HG02870 (cell line): ENCODE data around the gene GLB1L2.

ENCODE experiments used
- ATAC-seq: cut with Tn5 transposase; IDR thresholded peaks from one replicate; pipeline ENCODE4 v1.9.1; 2021; ENCODE audit warnings: mild to moderate bottlenecking, moderate library complexity; ENCODE audit not compliant: unreplicated experiment

The GLB1L2 gene

DNA sequence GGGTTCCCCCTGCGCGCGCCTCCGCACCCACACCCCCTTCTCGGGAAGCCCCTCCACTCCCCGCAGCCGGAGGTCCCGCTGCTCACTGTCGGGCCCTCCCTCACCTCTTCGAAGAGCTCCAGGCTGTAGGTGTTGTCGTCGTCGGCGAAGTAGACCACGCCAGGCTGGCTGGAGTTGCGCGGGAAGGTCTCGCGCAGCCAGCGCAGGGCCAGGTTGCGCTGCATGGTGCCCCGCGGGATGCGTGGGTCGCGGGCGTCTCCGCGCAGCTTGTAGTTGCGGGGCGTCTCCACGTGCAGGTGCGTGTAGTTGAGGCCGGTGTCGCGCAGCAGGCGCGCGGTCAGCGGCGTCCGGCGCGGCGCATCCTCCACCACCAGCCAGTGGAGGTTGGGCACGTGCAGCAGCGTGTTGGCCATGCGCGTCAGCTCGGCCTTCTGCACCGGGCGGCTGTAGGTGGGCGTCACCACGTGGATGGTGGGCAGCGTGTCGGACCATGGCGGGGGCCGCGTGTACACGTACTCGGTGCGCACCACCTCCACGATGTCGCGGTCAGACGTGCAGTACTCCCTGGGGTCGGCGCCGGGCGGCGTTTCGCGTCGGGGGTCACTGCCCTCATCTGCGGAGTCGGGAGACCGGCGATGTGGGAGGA, 51.9 kb downstream of the GLB1L2 start:
- ATAC-seq = no peak

GRCh38 chr11:134384406-134384805, 52.6 kb downstream of the GLB1L2 start:
- no peak for ATAC-seq

DNA sequence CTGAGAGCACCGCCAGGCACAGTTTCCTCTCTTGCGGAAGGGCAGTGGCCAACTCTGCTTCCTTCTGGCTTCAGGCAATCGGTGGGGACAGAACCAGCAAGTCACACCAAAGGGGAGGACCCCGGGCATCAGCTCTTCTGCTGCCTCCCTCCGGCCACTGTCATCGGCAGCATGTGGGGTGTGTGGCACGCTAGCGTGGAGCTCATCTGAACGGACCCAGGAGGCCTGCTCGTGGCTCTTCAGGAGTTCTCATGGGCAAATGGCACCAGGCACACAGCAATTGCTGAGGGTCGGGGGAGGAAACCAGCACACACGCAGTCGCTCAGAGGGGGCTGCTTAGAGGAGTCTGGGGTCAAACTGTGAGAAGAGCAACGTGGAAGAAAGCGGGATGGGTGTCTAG, 53.4 kb downstream of the GLB1L2 start:
- ATAC-seq = no peak

DNA sequence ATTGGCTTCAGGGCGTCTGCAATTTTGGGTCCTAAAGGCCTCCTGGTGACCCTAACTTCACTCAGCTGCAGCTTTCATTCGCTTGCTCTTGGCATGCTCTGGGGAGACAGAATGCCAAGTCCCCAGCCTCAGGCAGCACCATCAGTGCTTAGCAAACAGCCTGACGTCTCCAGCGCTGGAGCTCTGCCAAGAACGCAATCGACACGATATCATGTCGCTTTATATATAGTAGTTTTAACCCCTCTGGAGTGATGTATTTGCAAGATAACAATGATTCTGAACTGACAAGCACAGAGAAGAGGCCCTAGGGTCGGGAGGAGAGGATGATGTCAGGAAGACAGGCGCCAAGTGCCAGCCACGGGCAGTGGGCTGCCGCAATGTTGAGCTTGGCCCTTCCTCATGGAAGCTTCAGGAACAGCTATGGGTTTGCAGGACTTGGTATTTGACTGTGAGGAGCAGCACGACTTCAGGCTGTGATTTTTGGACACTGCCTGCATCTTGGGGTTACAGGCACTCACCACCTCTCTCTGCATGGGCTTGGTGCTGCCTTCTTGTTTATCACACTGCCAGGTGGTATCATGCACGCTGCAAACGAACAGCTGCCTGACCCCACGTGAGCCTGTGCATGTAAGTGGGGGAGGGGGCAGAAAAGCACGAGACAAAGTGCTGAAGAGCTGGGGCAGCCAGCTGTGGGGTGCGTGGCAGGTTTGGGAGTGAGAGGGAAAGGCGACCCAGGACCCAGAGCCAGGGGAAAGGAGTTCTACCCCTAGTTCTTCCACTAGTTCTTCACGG, 54.2 kb downstream of the GLB1L2 start:
- no peak for ATAC-seq

- no peak for ATAC-seq
Measured at GRCh38 chr11:134386945-134387344, 55.2 kb downstream of the GLB1L2 start.

DNA sequence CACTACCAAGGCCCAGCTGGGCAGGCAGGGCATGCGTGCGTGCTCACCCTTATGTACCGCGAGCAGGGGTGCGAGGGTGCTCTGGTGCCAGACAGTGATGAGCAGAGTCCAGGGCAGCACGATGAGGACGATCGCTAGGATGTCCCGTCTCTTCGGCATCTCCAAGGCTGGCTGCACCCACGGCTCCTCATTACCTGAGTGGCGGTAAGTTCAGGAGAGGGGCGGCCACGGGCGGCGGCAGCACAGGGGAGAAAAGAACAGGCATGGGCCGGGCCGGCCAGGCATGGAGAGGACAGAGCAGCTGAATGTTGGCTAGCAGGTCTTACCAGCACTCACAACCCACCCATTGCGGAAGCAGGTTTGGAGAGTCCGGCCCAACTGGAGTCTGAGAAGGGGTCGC, 55.7 kb downstream of the GLB1L2 start:
- no peak for ATAC-seq

- no peak for ATAC-seq
Measured at GRCh38 chr11:134388590-134388989, 56.8 kb downstream of the GLB1L2 start.

DNA sequence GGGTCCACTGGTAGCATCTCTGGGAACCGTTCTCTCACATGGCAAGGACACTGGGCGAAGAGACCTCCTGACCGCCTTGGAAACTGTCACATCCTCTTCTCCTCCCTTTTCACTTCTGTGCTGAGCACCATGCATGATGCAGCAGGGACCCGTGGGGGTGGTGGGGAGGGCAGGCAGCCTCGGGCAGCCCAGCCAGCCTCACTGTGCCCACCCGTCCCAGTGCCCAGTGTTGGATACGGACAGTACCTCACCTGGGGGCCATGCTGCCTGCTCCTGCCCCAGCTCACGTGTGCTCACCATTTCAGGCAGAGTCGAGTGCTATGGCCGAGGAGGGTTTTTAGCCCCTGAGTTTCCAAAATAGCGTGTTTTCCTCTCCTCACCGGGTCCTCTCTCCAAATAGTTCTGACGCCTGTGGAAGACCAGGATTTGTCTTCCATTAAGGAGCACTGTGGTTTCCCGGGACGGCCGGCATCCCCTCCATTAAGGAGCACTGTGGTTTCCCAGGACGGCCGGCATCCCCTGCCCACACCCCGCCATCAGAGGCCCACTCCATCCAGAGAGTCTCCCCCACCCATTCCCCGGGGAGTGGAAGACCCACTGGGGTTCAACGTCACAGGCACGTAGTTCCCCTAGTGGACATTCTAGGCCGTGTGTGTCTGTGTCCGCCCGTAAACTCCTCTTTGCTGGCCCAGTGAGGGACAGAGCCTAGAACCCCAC, 57.8 kb downstream of the GLB1L2 start:
- no peak for ATAC-seq

GRCh38 chr11:134390706-134391569, 59.1 kb downstream of the GLB1L2 start:
- ATAC-seq = no peak

- ATAC-seq = no peak
Measured at GRCh38 chr11:134391656-134392055, 59.9 kb downstream of the GLB1L2 start.

- no peak for ATAC-seq
Measured at GRCh38 chr11:134392953-134393615, 61.3 kb downstream of the GLB1L2 start.

GRCh38 chr11:134393638-134394037, 61.9 kb downstream of the GLB1L2 start:
- no peak for ATAC-seq

DNA sequence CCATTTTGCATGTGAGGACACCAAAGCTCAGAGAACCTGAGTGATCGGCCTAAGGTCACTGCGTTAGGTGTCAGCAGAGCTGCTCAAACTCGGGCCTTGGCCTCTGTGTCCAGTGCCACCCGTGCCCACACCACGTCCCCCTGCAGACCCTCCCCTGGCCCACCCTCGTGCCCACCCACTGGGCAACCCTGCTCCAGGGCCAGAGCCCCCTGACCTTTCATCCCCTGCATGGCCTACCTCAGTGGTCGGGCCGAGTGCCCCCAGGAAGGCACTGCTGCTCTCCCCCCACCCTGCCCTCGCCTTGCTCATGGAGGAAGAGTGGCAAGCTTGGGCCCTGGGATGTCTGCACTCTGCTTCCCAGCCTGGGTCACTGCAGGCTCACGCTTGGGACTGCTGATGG, 62.5 kb downstream of the GLB1L2 start:
- no peak for ATAC-seq

DNA sequence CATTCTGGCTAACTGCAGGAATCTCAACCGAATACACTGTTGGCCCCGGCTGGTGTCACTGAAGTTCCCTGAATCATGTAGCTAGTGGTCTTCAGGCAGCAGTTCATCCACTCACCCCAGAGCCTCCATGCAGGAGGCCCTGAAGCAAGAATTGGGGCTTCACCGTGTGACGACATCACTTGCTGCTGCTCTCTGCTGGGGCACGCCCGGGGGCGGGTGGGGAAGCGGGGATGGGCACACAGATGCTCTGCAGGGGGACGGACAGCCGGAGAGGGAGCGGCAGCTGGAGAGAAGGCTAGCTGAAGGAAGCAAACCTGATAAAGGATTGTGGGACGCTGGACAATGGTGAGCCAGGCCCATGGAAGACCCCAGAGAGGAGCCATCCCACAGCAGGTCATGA, 63.2 kb downstream of the GLB1L2 start:
- ATAC-seq = no peak

DNA sequence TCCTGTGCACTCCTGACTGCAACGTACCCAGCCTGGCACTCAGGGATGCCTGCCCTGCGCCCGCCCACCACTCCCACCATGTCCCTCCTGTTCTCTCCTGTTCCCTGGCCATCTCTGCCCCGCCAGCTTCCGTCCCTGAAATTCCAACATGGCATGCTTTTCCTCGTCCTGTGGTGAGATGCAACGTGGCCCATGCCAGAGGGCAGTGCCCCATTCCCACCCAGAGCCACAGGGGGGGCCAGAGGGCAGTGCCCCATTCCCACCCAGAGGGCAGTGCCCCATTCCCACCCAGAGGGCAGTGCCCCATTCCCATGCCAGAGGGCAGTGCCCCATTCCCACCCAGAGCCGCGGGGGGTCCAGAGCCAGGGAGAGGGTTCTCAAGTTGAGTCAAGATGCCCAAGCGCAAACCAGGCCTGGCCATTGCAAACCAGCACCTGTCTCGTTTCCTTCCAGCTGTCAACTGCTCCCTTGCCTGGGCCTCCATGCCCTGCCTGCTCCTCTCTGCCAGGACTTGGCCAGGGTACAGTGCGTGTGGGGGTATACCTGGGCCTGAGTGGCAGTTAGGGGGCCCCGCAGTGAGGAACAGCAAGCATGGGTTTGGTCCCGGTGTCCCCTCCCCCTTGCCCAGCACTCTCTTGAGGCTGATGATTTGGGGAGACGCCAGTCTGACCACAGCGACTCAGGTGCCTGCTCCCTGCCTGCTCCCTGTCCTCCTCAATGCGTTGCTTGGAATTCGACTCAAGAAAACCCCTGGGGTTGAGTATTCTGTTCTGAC, 65.7 kb downstream of the GLB1L2 start:
- no peak for ATAC-seq

DNA sequence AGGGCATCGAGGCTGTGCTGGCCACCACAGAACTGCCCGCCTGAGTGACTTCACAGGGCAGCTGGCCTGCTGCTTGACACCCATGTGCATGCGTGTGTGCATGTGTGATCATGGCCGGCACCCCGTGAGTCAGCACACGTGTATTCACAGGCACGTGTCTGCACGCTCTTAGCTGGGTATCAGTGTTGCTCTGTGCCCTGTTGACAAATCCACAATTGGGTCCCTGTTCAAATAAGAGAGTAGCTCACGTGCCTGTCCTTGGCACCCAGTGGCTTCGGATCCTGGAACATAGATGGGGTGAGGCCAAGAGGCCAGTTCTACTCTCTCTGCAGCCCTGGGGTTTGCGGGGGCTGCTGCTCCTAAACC, 66.3 kb downstream of the GLB1L2 start:
- no peak for ATAC-seq

- no peak for ATAC-seq
Measured at GRCh38 chr11:134398644-134399292, 67.0 kb downstream of the GLB1L2 start.

DNA sequence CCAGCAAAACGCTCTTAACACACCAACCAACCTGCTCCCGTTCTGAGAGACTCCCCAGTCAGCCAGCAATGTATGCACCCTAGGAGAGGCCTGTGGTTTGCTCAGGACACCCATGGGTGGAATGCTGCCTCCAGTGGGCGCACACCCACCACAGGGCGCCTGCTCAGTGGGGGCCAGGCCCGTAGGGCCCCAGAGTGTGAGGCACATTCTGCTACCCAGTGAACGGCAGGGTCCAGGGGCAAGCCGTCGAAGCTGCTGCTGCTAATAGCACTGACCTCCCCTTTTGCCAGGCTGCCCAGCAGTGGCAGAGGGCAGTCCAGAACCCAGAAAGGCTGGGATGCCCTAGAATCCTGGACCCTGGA, 67.5 kb downstream of the GLB1L2 start:
- ATAC-seq = no peak

DNA sequence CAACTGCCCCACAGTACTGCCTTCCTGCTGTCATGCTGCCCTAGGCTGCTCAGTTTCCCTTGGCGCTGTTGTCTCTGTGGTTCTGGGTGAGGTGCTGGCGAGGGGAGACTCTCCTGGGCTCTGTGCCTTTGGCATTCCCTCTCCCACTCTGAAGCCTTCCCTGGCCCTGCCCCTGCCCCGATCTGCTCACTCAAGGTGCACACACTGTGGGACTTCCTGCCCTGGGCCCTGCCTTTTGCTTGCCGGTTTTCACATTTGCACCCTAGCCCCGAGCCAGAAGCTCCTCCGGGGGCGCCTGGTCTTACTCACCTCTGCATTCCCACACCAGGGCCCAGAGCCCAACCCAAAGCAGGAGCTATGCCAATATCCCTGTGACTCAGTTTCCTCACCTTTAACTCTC, 68.2 kb downstream of the GLB1L2 start:
- no peak for ATAC-seq
